Measurements from ENCODE around the gene PMPCA. TPM values are rescaled to one million over a fixed set of nuclear protein-coding genes. Genes with fewer than 3 reads are reported as not detected.

PMPCA gene
- total and polyA plus RNA-seq, 4 donors, result 27.0 to 75.6 (median 41.6) TPM

GRCh38 chr9:136438548-136439480 lies 28.4 kb downstream of the PMPCA start:
- Histone ChIP-seq H3K27me3 (ENCODE audit: control insufficient read depth in 4 of 4, insufficient read depth in 4 of 4, low read length in 3 of 4) (no peaks in the 10 kb centered on the region), H3K27ac (ENCODE audit: low read depth in 1 of 2, low read length in 2 of 2) (peak overlapping the region in 1 of 2 donors; percentile 56), H3K9ac (ENCODE audit: low read depth in 1 of 2, low read length in 2 of 2) (peak overlapping the region; percentile 33 to 46), H3K36me3 (ENCODE audit: control insufficient read depth in 4 of 4, insufficient read depth in 3 of 4, low read depth in 1 of 4, low read length in 3 of 4) (peaks cover 6 to 22% (median 15%) of the 10 kb centered on the region in 4 donors), H3K4me3 (ENCODE audit: low read depth in 1 of 3, low read length in 3 of 3) (peak overlapping the region; percentile 56 to 78 (median 73)), H3K9me3 (ENCODE audit: control insufficient read depth in 4 of 4, low read length in 3 of 4) (no peaks in the 10 kb centered on the region), H3K4me1 (ENCODE audit: control insufficient read depth in 4 of 4, insufficient read depth in 4 of 4, low read length in 3 of 4) (peaks cover 14 to 60% (median 53%) of the 10 kb centered on the region in 4 donors)
- peak; percentile 57 for DNase-seq (ENCODE audit: low spot score)
- 9% methylated on average over 91 of the region's 91 CpGs for WGBS
- TF ChIP-seq FOXA1 (IDR thresholded peaks at IDR 0.05) (no peak), CTCF (IDR thresholded peaks at IDR 0.05; ENCODE audit: low read depth, low read length, missing input control) (no peak)

GRCh38 chr9:136439481-136440408 lies 29.3 kb downstream of the PMPCA start, which contains the start of gene INPP5E:
Gene INPP5E (minus strand): TSS chr9:136439845. CDS start chr9:136439419, 426 bp downstream.
- H3K9ac ChIP-seq (ENCODE audit: low read depth in 1 of 2, low read length in 2 of 2), result peak within 1 kb of the TSS; percentile 33 to 61
- WGBS, result 5% methylated on average over 90 of the region's 90 CpGs
- no peaks in the 10 kb centered on the region for H3K9me3 ChIP-seq (ENCODE audit: control insufficient read depth in 4 of 4, low read length in 3 of 4)
- no peaks in the 10 kb centered on the region for H3K27me3 ChIP-seq (ENCODE audit: control insufficient read depth in 4 of 4, insufficient read depth in 4 of 4, low read length in 3 of 4)
- peak within 1 kb of the TSS; percentile 79 to 80 for H3K27ac ChIP-seq (ENCODE audit: low read depth in 1 of 2, low read length in 2 of 2)
- peaks cover 14 to 60% (median 53%) of the 10 kb centered on the region in 4 donors for H3K4me1 ChIP-seq (ENCODE audit: control insufficient read depth in 4 of 4, insufficient read depth in 4 of 4, low read length in 3 of 4)
- TF ChIP-seq ZBTB33 (IDR thresholded peaks at IDR 0.05), result no peak
- peak; percentile 65 for TF ChIP-seq CTCF (IDR thresholded peaks at IDR 0.05; ENCODE audit: low read depth, low read length, missing input control)
- peak; percentile 20 for TF ChIP-seq SP1 (IDR thresholded peaks at IDR 0.05)
- no peak for TF ChIP-seq FOXA2 (IDR thresholded peaks at IDR 0.05)
- peak; percentile 92 for DNase-seq (ENCODE audit: low spot score)
- peak within 1 kb of the TSS; percentile 56 to 78 (median 73) for H3K4me3 ChIP-seq (ENCODE audit: low read depth in 1 of 3, low read length in 3 of 3)
- H3K36me3 ChIP-seq (ENCODE audit: control insufficient read depth in 4 of 4, insufficient read depth in 3 of 4, low read depth in 1 of 4, low read length in 3 of 4), result peaks cover 12 to 31% (median 21%) of the 10 kb centered on the region in 4 donors

Data from liver (tissue), 9 donors.